Right forelimb (tissue), 1 donor: ENCODE results near the gene RBMS3.
"Not testable (repeated sequence)": the region's sequence is repeated elsewhere in the genome, so short reads cannot be mapped to it uniquely, and the experiment has no call there.

Experiments used
- DNase-seq: peaks from one replicate; pipeline ENCODE4 v3.0.0-alpha.2; 2018

RBMS3 gene

GRCh38 chr3:29345516-29346300, 64.8 kb downstream of the RBMS3 start:
- DNase-seq = no peak

DNA sequence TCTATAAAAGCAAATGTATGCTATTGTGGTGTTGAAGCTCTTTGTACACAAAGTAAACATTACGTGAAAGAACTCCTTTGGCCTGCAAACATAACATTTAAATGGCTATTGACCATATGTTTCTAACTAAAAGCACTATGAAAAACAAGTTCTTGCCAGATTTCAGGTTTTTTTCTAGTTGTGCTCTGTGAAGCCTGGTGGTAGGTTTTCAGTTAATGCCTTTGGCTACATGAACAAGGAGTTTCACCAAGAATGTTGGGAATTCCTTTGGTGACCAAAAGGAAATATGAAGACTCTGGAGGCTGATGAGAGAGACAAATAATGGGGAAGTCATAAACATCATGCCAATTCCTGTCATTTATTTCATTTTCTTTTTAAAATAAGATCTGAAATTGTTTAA, 66.0 kb downstream of the RBMS3 start:
- no peak for DNase-seq

- DNase-seq = no peak
These were observed 66.5 kb downstream of the RBMS3 start for GRCh38 chr3:29347412-29347811.

DNA sequence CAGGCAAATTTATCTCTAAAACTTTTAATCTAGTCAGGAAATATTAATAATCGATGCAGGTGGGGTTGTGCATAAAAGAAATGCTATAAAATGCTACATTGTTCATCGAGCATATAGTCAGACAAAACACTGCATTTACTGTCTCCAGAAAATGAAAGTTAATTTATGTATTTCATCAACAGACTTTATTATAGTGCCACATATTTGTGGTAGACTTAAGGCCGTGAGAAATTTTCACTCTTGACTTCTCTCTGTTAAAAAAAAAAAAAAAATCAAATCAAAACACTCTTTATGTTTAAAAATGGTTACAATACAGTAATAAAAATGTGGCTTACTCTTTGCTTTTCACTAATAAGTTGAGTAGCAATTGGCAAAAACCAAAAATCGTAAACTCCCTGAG, 67.4 kb downstream of the RBMS3 start:
- no peak for DNase-seq

DNA sequence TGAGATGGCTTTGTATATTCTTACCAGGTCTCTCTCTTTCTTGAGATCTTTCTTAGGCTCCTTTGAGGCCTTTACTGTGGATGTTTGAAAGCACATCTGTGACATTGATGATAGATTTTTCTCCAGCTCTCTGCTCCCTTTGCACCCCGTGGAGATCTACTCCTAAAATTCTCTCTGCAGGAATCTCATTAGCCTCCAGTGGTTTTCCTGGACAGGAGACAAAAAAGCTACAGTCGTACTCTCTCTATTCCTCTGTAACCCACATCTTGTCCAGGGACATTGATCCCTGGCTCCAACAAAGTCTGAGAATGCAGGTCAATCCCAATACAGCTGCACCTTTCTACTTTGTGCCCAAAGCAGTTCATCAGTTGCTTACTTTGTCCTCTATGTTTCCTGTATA, 68.2 kb downstream of the RBMS3 start:
- no peak for DNase-seq

GRCh38 chr3:29353807-29354206, 72.9 kb downstream of the RBMS3 start:
- no peak for DNase-seq

DNA sequence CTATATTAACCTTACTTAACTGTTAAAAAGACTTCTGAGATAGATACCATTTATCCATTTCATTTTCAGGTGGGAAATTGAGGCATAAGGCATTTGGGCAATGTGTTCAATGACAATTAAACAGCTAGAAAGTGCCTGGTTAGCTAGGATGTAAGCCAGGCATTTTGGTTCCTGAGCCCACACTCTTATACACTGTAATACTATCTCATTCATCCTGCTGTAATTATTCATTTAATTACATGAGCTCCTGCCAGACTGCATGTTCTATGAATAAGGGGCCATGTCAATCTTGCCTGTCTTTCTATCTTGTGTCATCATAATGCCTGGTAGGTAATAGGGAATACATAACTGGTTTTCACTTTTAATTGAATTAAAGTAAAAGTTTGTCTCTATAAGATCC, 74.0 kb downstream of the RBMS3 start:
- DNase-seq = no peak

- no peak for DNase-seq
These were observed 75.2 kb downstream of the RBMS3 start for GRCh38 chr3:29356062-29356461.

DNA sequence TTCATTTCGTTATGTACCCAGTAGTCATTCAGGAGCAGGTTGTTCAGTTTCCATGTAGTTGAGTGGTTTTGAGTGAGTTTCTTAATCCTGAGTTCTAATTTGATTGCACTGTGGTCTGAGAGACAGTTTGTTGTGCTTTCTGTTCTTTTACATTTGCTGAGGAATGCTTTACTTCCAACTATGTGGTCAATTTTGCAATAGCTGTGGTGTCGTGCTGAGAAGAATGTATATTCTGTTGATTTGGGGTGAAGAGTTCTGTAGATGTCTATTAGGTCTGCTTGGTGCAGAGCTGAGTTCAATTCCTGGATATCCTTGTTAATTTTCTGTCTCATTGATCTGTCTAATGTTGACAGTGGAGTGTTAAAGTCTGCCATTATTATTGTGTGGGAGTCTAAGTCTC, 79.4 kb downstream of the RBMS3 start:
- DNase-seq = not testable (repeated sequence)

- DNase-seq = no peak
These were observed 82.2 kb downstream of the RBMS3 start for GRCh38 chr3:29363110-29363509.

- no peak for DNase-seq
These were observed 89.2 kb downstream of the RBMS3 start for GRCh38 chr3:29370021-29370420.

- no peak for DNase-seq
These were observed 89.9 kb downstream of the RBMS3 start for GRCh38 chr3:29370476-29371420.

GRCh38 chr3:29373131-29373680, 92.3 kb downstream of the RBMS3 start:
- no peak for DNase-seq

GRCh38 chr3:29374226-29374625, 93.4 kb downstream of the RBMS3 start:
- DNase-seq = no peak

- no peak for DNase-seq
These were observed 98.2 kb downstream of the RBMS3 start for GRCh38 chr3:29379097-29379496.

DNA sequence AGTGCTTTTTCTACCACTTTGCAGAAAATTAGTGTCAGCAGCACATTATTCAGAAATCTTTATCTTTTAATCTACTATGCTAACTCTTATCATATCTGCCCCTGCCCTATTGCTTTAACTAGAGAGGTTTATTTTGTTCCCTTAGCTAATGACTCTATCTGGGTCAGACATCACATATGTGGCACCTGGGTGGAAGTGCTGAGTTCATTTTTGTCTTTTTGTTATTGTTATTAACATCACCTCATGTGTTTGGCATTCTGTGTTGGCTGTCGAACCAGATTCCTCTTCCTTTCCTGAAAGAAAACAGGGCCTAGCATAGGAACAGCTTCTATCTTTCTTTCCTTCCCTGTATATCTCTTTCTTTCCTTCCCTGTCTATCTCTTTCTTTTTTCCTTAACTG, 100.7 kb downstream of the RBMS3 start:
- no peak for DNase-seq

DNA sequence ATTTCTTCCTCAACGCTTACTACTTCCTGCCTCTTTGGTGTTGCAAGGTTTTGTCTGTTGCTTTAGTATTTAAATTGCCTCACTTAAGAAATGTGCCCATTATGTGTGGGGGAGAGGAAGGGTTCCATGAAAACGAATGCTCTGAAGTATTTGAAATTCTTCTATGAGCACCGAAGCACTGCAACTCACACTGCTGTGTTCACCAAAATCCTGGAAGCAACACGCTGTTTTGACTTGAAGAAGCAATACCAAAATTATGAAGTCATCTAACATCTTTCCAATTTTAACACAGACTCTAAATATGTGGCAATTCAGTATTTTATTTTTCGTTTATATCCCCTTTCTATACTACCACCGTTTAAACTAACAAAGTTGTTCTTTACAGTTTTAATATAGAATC, 101.5 kb downstream of the RBMS3 start:
- no peak for DNase-seq

- no peak for DNase-seq
These were observed 102.0 kb downstream of the RBMS3 start for GRCh38 chr3:29382845-29383244.

- peak; percentile 61 for DNase-seq
These were observed 103.8 kb downstream of the RBMS3 start for GRCh38 chr3:29384640-29385039.

DNA sequence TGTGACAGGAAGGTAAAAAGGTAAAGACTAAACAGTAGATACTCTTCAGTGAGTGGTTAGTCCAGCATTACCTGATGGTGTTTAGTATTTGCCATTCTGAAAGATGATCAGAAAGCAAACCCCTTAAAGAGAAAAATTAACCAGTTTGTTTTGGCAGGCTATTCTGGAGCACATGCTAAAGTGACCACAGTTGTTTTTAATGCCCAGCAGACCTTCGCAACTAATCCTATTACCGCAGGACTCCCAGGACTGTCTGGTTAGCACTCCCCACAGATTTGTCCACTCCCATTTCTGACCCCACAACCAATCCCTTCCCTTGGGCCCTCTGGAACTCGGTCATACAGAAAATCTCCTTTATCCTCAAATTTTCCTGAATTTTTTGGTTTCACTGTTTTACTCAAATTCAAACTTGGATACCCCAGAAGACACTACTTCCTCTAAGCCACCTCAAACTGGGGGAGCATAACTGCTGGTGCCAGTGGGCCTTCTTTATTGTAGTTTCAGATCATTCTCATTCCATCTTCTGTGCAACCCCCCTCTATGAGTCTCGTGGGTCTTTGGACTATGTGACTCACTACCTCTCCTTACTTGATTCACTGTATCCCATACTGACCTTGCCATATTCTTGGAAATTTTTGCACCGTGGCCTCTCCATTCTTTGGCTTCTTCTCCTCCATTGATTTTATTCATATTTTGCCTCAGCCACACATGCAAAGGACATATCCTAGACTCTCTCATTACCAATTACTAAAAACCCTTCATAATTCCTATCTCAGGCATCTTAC, 104.4 kb downstream of the RBMS3 start:
- no peak for DNase-seq

DNA sequence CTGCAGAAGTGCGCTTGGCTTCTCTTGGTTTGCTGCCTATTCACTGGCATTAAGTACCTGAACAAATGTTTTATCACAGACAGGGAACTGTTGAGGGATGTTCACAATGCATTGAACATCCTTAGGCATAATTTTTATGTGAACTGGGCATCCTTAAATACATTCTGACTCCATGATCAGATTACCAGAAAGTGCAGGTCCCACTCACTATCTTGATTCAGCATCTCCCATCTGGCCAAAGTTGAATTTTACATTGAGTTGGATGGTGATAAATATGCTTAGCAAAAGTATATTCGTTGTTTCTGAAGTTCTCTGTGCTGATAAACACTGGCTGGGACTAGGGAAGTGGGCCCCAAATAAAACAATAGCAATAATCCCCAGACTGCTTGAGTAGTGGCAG, 108.5 kb downstream of the RBMS3 start:
- DNase-seq = no peak

- DNase-seq = no peak
These were observed 111.9 kb downstream of the RBMS3 start for GRCh38 chr3:29392625-29393388.
